HG03060 (cell line): Measurements from ENCODE around the gene PRKCA.
"Not testable (repeated sequence)": the region's sequence is repeated elsewhere in the genome, so short reads cannot be mapped to it uniquely, and the experiment has no call there.

Experiments used
- ATAC-seq: cut with Tn5 transposase; IDR thresholded peaks from one replicate; pipeline ENCODE4 v1.9.1; 2021; ENCODE audit warnings: low read depth, moderate number of reproducible peaks; ENCODE audit not compliant: unreplicated experiment

The PRKCA gene

GRCh38 chr17:66378296-66378695 is 75.9 kb downstream of the PRKCA start:
- ATAC-seq: no peak

- ATAC-seq: no peak
These were observed 77.1 kb downstream of the PRKCA start for GRCh38 chr17:66379544-66379943.

GRCh38 chr17:66379996-66380395 is 77.6 kb downstream of the PRKCA start:
- ATAC-seq: no peak

GRCh38 chr17:66381701-66382362 is 79.4 kb downstream of the PRKCA start:
- no peak for ATAC-seq

- ATAC-seq: no peak
These were observed 80.9 kb downstream of the PRKCA start for GRCh38 chr17:66383333-66383732.

- no peak for ATAC-seq
These were observed 84.3 kb downstream of the PRKCA start for GRCh38 chr17:66386498-66387351.

GRCh38 chr17:66387392-66387981 is 85.1 kb downstream of the PRKCA start:
- ATAC-seq: no peak

GRCh38 chr17:66392783-66393437 is 90.5 kb downstream of the PRKCA start:
- ATAC-seq: no peak

- ATAC-seq: no peak
These were observed 93.5 kb downstream of the PRKCA start for GRCh38 chr17:66395961-66396360.

- ATAC-seq: no peak
These were observed 95.1 kb downstream of the PRKCA start for GRCh38 chr17:66397486-66397885.

GRCh38 chr17:66398059-66398458 is 95.6 kb downstream of the PRKCA start:
- no peak for ATAC-seq

GRCh38 chr17:66398617-66399016 is 96.2 kb downstream of the PRKCA start:
- ATAC-seq: no peak

- ATAC-seq: no peak
These were observed 97.0 kb downstream of the PRKCA start for GRCh38 chr17:66399441-66399840.

- ATAC-seq: not testable (repeated sequence)
These were observed 97.8 kb downstream of the PRKCA start for GRCh38 chr17:66400041-66400688.

GRCh38 chr17:66400698-66401097 is 98.3 kb downstream of the PRKCA start:
- no peak for ATAC-seq

- ATAC-seq: no peak
These were observed 99.0 kb downstream of the PRKCA start for GRCh38 chr17:66401364-66401763.

GRCh38 chr17:66403846-66404556 is 101.6 kb downstream of the PRKCA start:
- ATAC-seq: no peak

- ATAC-seq: no peak
These were observed 103.6 kb downstream of the PRKCA start for GRCh38 chr17:66405836-66406677.
